NB4 (cell line): ENCODE results near the gene CCDC88B.

ENCODE experiments used
- MYC ChIP-seq: IDR thresholded peaks from 2 replicates; pipeline ENCODE4 v1.6.1; 2011; ENCODE audit warnings: low read depth, low read length
- POLR2A ChIP-seq: IDR thresholded peaks from 2 replicates; pipeline ENCODE4 v1.6.1; 2011; ENCODE audit warnings: mild to moderate bottlenecking; ENCODE audit not compliant: insufficient read length; ENCODE audit errors: extremely low read depth
- TF ChIP-seq, protein P1 (sequence below): IDR thresholded peaks from one replicate; pipeline ENCODE4 v1.5.1; 2012; ENCODE audit warnings: low read depth, low read length

DNA sequence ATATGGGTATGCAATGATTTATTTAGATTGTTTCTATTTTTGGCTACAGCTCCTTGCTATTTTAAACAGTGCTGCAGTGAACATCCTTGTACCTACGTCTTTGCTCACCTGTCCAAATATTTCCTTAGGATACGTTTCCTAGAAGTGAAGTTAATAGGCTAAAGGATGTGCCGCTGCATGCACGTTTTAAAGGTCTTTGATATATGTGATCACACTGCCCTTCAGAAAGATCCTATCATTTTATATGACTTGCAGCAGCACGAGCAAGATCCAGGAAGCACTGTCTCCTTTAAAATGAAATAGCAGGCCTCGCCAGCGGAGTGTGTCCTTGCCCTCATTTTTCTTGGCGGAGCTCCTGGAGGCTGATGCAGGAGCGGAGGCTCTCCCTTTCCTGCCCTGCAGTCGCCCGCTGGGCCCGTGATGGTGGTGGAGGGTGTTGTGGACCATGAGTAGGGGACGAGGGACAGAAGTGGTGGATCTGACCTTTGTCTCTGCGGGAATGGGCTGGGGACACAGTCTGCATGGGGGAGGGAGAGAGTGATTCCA is 38.4 kb downstream of the CCDC88B start:
- TF ChIP-seq POLR2A, result no peak
- TF ChIP-seq, protein P1, sequence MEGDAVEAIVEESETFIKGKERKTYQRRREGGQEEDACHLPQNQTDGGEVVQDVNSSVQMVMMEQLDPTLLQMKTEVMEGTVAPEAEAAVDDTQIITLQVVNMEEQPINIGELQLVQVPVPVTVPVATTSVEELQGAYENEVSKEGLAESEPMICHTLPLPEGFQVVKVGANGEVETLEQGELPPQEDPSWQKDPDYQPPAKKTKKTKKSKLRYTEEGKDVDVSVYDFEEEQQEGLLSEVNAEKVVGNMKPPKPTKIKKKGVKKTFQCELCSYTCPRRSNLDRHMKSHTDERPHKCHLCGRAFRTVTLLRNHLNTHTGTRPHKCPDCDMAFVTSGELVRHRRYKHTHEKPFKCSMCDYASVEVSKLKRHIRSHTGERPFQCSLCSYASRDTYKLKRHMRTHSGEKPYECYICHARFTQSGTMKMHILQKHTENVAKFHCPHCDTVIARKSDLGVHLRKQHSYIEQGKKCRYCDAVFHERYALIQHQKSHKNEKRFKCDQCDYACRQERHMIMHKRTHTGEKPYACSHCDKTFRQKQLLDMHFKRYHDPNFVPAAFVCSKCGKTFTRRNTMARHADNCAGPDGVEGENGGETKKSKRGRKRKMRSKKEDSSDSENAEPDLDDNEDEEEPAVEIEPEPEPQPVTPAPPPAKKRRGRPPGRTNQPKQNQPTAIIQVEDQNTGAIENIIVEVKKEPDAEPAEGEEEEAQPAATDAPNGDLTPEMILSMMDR, result no peak
- no peak for TF ChIP-seq MYC
